Gastrocnemius medialis (tissue), 4 donors: ENCODE results near the gene TOP2B. TPM values are rescaled to one million over a fixed set of nuclear protein-coding genes. Genes with fewer than 3 reads are reported as not detected.

Source experiments
- ATAC-seq, 2 donors: fragments of 150-250 bp; one replicate each; pipeline ENCODE4 v1.9.1; 2016
- DNase-seq, 2 donors: peaks; one replicate each; pipeline ENCODE4 v3.0.0-alpha.2; 2019
- H3K27ac ChIP-seq, 4 donors: fragments of 200-600 bp; sonication (generic); 1 replicate in 1 of 4; 2 replicates in 3 of 4; pipeline ENCODE4 v1.5.1; 2016 to 2018; ENCODE audit warnings: mild to moderate bottlenecking in 2 of 4, moderate library complexity in 1 of 4
- H3K27me3 ChIP-seq, 3 donors: fragments of 200-600 bp; sonication (generic) in 2 of 3; 1 replicate in 1 of 3; 2 replicates in 2 of 3; pipeline versions ENCODE4 v1.5.1 to v1.6.0; 2016 to 2019; ENCODE audit warnings: mild to moderate bottlenecking in 1 of 3, moderate library complexity in 1 of 3
- H3K36me3 ChIP-seq, 2 donors: fragments of 200-600 bp; sonication (generic) in 1 of 2; one replicate each; pipeline ENCODE4 v1.5.1; 2017 to 2018
- H3K4me1 ChIP-seq, 2 donors: fragments of 200-600 bp; sonication (generic) in 1 of 2; one replicate each; pipeline ENCODE4 v1.5.1; 2016 to 2017; ENCODE audit warnings: mild to moderate bottlenecking in 2 of 2
- H3K4me3 ChIP-seq, 4 donors: fragments of 200-600 bp; sonication (generic) in 3 of 4; 1 replicate in 1 of 4; 2 replicates in 3 of 4; pipeline ENCODE4 v1.5.1; 2016 to 2019; ENCODE audit warnings: mild to moderate bottlenecking in 2 of 4
- H3K9me3 ChIP-seq, 3 donors: fragments of 200-600 bp; sonication (generic) in 2 of 3; 1 replicate in 1 of 3; 2 replicates in 2 of 3; pipeline ENCODE4 v1.5.1; 2016 to 2019
- CTCF ChIP-seq, 5 experiments: fragments of 450-650 bp in 3 of 5; fragments of 200-600 bp in 2 of 5; sonication (generic) in 2 of 5; IDR thresholded peaks in 4 of 5; conservative IDR thresholded peaks in 1 of 5; 1 replicate in 4 of 5; 2 replicates in 1 of 5; pipeline ENCODE4 v1.5.1; 2016 to 2019; ENCODE audit warnings: antibody characterized with exemption in 5 of 5, mild to moderate bottlenecking in 3 of 5, moderate library complexity in 3 of 5
- POLR2A ChIP-seq, 2 donors: fragments of 450-650 bp; IDR thresholded peaks; one replicate each; pipeline ENCODE4 v1.6.1; 2017; ENCODE audit warnings: antibody characterized with exemption in 2 of 2, mild to moderate bottlenecking in 2 of 2, moderate library complexity in 2 of 2
- in situ Hi-C, 4 donors: fragments of 200-750 bp; cut with MboI; loops; one replicate each; pipeline versions ENCODE4 v1.15.0 to v1.8.0; 2017; ENCODE audit warnings: low sequenced_read_pairs in 4 of 4
- intact Hi-C: fragments of 100-400 bp; cut with DNase I; formaldehyde crosslinking; loops from one replicate; pipeline ENCODE4 v1.15.1; 2023; ENCODE audit warnings: low total_unique reads
- total RNA-seq, 4 donors: library from RNA; depleted of rRNA; stranded (reverse); fragments of >200 nt; gene quantifications; one replicate each; pipeline versions ENCODE4 v1.1.0 to v1.2.3, GENCODE V29; 2016

The TOP2B gene
- total RNA-seq, 4 donors from 2014 or later = 56.1 to 81.5 (median 64.7) TPM

DNA sequence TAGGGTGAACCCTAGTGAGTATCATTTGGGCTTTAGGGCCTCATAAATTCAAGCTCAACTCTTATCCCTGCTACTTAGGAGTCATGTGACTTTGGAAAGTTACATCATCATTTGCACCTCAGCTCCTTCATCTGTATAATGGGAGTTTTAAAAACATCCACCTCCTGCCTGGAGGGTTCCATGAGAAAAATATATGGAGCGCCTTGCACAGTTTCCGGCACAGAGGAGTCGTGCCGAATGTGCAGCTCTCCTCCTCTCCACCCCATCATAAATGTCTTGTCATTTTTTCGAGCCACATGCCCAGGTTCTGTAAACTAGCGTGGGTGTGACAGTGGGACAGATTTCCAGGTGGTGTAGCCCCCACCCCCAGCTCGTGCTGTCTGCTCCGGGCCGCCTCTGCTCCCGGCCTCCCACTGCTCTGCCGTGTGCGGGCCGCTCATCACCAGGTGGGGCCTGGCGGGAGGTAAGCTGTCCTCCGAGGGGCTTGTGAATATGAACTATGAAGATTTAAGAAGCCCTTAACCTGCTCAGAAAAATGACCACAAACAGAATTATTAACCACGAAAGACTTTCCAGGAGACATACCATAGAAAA is 90.4 kb downstream of the TOP2B start:
- in situ Hi-C loops (no loop called here), intact Hi-C loops (no loop called here)
- TF ChIP-seq CTCF (IDR thresholded peaks at IDR 0.05 in 4 of 5, conservative IDR thresholded peaks at IDR 0.05 in 1 of 5) (no peak), POLR2A (IDR thresholded peaks at IDR 0.05) (no peak)
- ATAC-seq (no peak), DNase-seq (no peak)
- Histone ChIP-seq H3K27me3 (no peaks in the 10 kb centered on the region), H3K4me3 (no peak overlapping the region), H3K36me3 (no peaks in the 10 kb centered on the region), H3K27ac (peak overlapping the region in 2 of 4 donors; percentile 54 to 56), H3K4me1 (peaks cover 5 to 16% of the 10 kb centered on the region in 2 donors), H3K9me3 (no peaks in the 10 kb centered on the region)

- in situ Hi-C loops (no loop called here), intact Hi-C loops (no loop called here)
- peak overlapping the region; percentile 52 to 56 (median 54) for H3K27ac ChIP-seq
- DNase-seq = no peak
- H3K27me3 ChIP-seq = no peaks in the 10 kb centered on the region
- peaks cover 5 to 22% of the 10 kb centered on the region in 2 donors for H3K4me1 ChIP-seq
- ATAC-seq = peak in 1 of 2 donors; percentile 23
- H3K36me3 ChIP-seq = no peaks in the 10 kb centered on the region
- no peak overlapping the region for H3K4me3 ChIP-seq
- TF ChIP-seq CTCF (IDR thresholded peaks at IDR 0.05 in 4 of 5, conservative IDR thresholded peaks at IDR 0.05 in 1 of 5) (no peak), POLR2A (IDR thresholded peaks at IDR 0.05) (no peak)
- no peaks in the 10 kb centered on the region for H3K9me3 ChIP-seq
Measured at GRCh38 chr3:25573386-25574171, 91.1 kb downstream of the TOP2B start.

DNA sequence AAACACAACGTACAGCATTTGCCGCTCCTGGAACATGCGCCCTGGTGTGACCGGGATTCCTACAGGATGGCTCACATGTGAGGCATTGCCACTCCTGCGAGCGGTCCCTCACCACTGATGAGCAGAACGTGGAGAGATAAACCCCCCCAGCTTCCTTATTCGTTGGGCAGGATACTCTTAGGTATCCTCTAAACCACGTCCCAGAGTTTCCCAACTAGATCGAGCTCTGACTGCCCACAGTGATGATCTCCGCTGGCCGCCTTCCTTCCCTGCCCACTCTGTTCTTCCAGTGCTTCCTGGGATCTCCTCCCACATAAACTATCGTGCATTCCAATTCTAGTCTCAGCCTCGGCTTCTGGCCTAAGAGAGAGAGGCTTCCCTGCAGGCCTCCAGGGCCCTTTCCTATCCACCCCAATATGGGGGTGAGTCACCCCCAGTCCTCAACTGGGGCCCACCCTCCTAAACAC is 91.8 kb downstream of the TOP2B start:
- peak overlapping the region; percentile 52 to 56 (median 54) for H3K27ac ChIP-seq
- no peaks in the 10 kb centered on the region for H3K9me3 ChIP-seq
- H3K4me3 ChIP-seq = no peak overlapping the region
- no peaks in the 10 kb centered on the region for H3K36me3 ChIP-seq
- H3K4me1 ChIP-seq = peaks cover 5 to 24% of the 10 kb centered on the region in 2 donors
- ATAC-seq (no peak), DNase-seq (no peak)
- intact Hi-C loops = no loop called here
- TF ChIP-seq POLR2A (IDR thresholded peaks at IDR 0.05) (no peak), CTCF (IDR thresholded peaks at IDR 0.05 in 4 of 5, conservative IDR thresholded peaks at IDR 0.05 in 1 of 5) (no peak)
- no peaks in the 10 kb centered on the region for H3K27me3 ChIP-seq
- in situ Hi-C loops = no loop called here

- Histone ChIP-seq H3K4me3 (no peak overlapping the region), H3K9me3 (no peaks in the 10 kb centered on the region), H3K4me1 (peaks cover 5 to 24% of the 10 kb centered on the region in 2 donors), H3K36me3 (no peaks in the 10 kb centered on the region), H3K27me3 (no peaks in the 10 kb centered on the region), H3K27ac (no peak overlapping the region)
- intact Hi-C loops = no loop called here
- ATAC-seq (no peak), DNase-seq (no peak)
- TF ChIP-seq POLR2A (IDR thresholded peaks at IDR 0.05) = no peak
- TF ChIP-seq CTCF (IDR thresholded peaks at IDR 0.05 in 4 of 5, conservative IDR thresholded peaks at IDR 0.05 in 1 of 5) = no peak
- in situ Hi-C loops = no loop called here
Measured at GRCh38 chr3:25572336-25572735, 92.4 kb downstream of the TOP2B start.
